ENCODE results near the gene KAT2A.
"Not testable (repeated sequence)": the region's sequence is repeated elsewhere in the genome, so short reads cannot be mapped to it uniquely, and the experiment has no call there.

The KAT2A gene

GRCh38 chr17:42153919-42154742, 33.0 kb upstream of the KAT2A start:
- Histone ChIP-seq H3K4me3 (ENCODE audit: low read depth, low read length) (peak overlapping the region; percentile 89), H3K27ac (ENCODE audit: low read depth, low read length) (peak overlapping the region; percentile 74), H3K36me3 (ENCODE audit: control insufficient read depth, insufficient read depth, low read length) (peaks cover 4% of the 10 kb centered on the region; the same call in 1 of the 2 replicates), H3K9me3 (ENCODE audit: control insufficient read depth, insufficient read depth, low read length) (no peaks in the 10 kb centered on the region), H3K9ac (ENCODE audit: low read depth, low read length) (peak overlapping the region; percentile 49), H3K4me1 (ENCODE audit: control insufficient read depth, insufficient read depth, low read length) (peaks cover 10% of the 10 kb centered on the region), H3K27me3 (ENCODE audit: control insufficient read depth, insufficient read depth, low read length) (no peaks in the 10 kb centered on the region)

DNA sequence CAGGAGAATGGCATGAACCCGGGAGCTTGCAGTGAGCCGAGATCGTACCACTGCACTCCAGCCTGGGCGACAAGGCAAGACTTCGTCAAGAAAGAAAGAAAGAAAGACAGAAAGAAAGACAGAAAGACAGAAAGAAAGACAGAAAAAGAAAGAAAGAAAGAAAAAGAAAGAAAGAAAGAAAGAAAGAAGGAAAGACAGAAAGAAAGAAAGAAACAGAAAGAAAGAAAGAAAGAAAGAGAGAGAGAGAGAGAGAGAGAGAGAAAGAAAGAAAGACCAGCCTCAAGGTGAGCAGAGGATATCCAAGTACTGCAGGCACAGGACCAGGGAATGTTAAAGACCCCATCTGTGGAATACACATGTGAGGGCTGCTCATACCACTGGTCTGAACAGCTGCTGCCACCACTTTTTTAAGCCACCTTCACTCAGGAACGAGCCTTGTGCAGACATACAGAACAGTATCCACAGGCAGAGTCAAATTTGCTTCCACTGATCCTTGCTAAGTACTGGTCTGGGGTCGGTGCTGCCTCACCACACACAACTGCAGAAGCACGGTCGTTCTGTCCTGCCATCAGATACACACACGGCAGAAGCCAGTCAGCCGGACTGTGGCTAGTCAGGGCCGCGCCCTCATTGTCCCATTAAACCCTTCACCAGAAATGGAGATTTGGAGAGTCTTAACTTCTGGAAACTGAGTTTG, 25.9 kb upstream of the KAT2A start:
- Histone ChIP-seq H3K9ac (ENCODE audit: low read depth, low read length) (no peak overlapping the region), H3K4me3 (ENCODE audit: low read depth, low read length) (no peak overlapping the region), H3K27me3 (ENCODE audit: control insufficient read depth, insufficient read depth, low read length) (no peaks in the 10 kb centered on the region), H3K27ac (ENCODE audit: low read depth, low read length) (no peak overlapping the region), H3K9me3 (ENCODE audit: control insufficient read depth, insufficient read depth, low read length) (no peaks in the 10 kb centered on the region), H3K4me1 (ENCODE audit: control insufficient read depth, insufficient read depth, low read length) (no peaks in the 10 kb centered on the region), H3K36me3 (ENCODE audit: control insufficient read depth, insufficient read depth, low read length) (peaks cover 27% of the 10 kb centered on the region; the same call in 1 of the 2 replicates)

DNA sequence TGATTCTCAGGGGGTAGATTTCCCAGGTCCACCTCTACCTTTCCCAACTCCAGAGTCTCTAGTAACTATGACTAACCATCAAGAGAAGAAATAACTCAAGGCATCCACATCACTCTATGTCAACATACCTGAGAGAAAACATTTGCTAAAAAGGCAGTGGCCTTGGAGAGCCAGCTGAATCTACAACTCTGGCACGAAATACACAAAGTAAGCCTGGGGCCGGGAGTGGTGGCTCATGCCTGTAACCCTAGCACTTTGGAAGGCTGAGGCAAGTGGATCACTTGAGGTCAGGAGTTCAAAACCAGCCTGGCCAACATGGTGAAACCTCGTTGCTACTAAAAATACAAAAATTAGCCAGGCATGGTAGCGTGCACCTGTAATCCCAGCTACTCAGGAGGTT, 22.0 kb upstream of the KAT2A start:
- not testable (repeated sequence) for H3K27me3 ChIP-seq (ENCODE audit: control insufficient read depth, insufficient read depth, low read length); H3K9ac ChIP-seq (ENCODE audit: low read depth, low read length); H3K4me3 ChIP-seq (ENCODE audit: low read depth, low read length); H3K9me3 ChIP-seq (ENCODE audit: control insufficient read depth, insufficient read depth, low read length); H3K27ac ChIP-seq (ENCODE audit: low read depth, low read length); H3K4me1 ChIP-seq (ENCODE audit: control insufficient read depth, insufficient read depth, low read length)
- H3K36me3 ChIP-seq (ENCODE audit: control insufficient read depth, insufficient read depth, low read length): peaks cover 32% of the 10 kb centered on the region; the same call in 1 of the 2 replicates

DNA sequence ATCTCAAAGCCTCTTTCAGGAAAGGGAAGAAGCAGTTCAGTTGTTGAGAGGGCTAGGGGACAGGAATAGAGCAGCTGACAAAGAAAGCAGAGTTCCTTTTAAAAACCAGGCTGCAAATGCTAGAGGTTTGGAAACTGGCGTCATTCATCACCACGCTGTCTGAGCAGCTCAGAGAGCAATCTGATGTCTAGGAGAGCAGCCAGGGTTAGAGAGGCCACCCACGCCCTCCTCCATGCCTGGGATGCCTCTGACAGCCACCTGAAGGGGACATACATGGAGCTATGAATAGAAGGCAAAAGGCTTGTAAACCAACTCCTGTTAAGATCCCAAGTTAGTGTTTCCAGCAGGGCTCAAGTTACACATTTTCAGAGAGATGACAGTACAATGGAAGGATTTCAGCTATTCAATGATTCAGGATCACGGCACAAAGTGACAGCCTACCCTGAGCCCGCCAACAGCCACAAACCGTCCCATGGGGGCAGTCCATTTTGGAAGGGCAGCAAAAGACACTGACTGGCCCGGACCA, 21.3 kb upstream of the KAT2A start:
- Histone ChIP-seq H3K4me1 (ENCODE audit: control insufficient read depth, insufficient read depth, low read length) (no peaks in the 10 kb centered on the region), H3K9me3 (ENCODE audit: control insufficient read depth, insufficient read depth, low read length) (no peaks in the 10 kb centered on the region), H3K36me3 (ENCODE audit: control insufficient read depth, insufficient read depth, low read length) (peaks cover 30% of the 10 kb centered on the region; the same call in 1 of the 2 replicates), H3K27me3 (ENCODE audit: control insufficient read depth, insufficient read depth, low read length) (no peaks in the 10 kb centered on the region), H3K9ac (ENCODE audit: low read depth, low read length) (no peak overlapping the region), H3K27ac (ENCODE audit: low read depth, low read length) (no peak overlapping the region), H3K4me3 (ENCODE audit: low read depth, low read length) (no peak overlapping the region)

DNA sequence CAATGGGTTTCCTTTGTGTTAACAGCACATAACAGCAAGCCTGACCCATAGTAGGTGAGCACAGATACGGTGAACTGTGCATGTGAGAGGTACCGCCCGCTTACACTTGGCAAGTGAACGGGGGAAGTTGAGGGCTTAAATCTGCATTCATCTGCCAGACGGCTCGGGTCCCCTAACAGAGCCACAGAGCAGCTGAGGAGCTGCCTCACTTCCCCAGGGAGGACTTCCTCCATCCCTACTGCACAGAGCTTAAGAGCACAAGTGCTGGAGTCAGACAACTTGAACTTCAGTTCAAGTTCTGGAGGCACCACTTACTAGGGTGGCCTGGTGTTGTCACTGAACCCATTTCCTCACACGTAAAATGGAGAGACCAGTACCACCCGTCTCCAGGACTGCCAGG, 20.2 kb upstream of the KAT2A start:
- no peak overlapping the region for H3K4me3 ChIP-seq (ENCODE audit: low read depth, low read length)
- no peak overlapping the region for H3K27ac ChIP-seq (ENCODE audit: low read depth, low read length)
- H3K36me3 ChIP-seq (ENCODE audit: control insufficient read depth, insufficient read depth, low read length): peaks cover 26% of the 10 kb centered on the region; the same call in 1 of the 2 replicates
- H3K9ac ChIP-seq (ENCODE audit: low read depth, low read length): no peak overlapping the region
- H3K27me3 ChIP-seq (ENCODE audit: control insufficient read depth, insufficient read depth, low read length): no peaks in the 10 kb centered on the region
- 0 out of 2 replicates have a peak, but pooled peaks cover 2% of the 10 kb centered on the region for H3K4me1 ChIP-seq (ENCODE audit: control insufficient read depth, insufficient read depth, low read length)
- no peaks in the 10 kb centered on the region for H3K9me3 ChIP-seq (ENCODE audit: control insufficient read depth, insufficient read depth, low read length)

GRCh38 chr17:42140690-42141089, 19.5 kb upstream of the KAT2A start:
- not testable (repeated sequence) for H3K4me1 ChIP-seq (ENCODE audit: control insufficient read depth, insufficient read depth, low read length); H3K27me3 ChIP-seq (ENCODE audit: control insufficient read depth, insufficient read depth, low read length); H3K9ac ChIP-seq (ENCODE audit: low read depth, low read length); H3K27ac ChIP-seq (ENCODE audit: low read depth, low read length); H3K9me3 ChIP-seq (ENCODE audit: control insufficient read depth, insufficient read depth, low read length); H3K4me3 ChIP-seq (ENCODE audit: low read depth, low read length)
- peaks cover 26% of the 10 kb centered on the region; the same call in 1 of the 2 replicates for H3K36me3 ChIP-seq (ENCODE audit: control insufficient read depth, insufficient read depth, low read length)

GRCh38 chr17:42138749-42139492, 17.8 kb upstream of the KAT2A start:
- H3K27me3 ChIP-seq (ENCODE audit: control insufficient read depth, insufficient read depth, low read length): no peaks in the 10 kb centered on the region
- H3K4me3 ChIP-seq (ENCODE audit: low read depth, low read length): no peak overlapping the region
- H3K36me3 ChIP-seq (ENCODE audit: control insufficient read depth, insufficient read depth, low read length): peaks cover 22% of the 10 kb centered on the region; the same call in 1 of the 2 replicates
- 0 out of 2 replicates have a peak, but pooled peaks cover 14% of the 10 kb centered on the region for H3K4me1 ChIP-seq (ENCODE audit: control insufficient read depth, insufficient read depth, low read length)
- no peak overlapping the region for H3K27ac ChIP-seq (ENCODE audit: low read depth, low read length)
- no peak overlapping the region for H3K9ac ChIP-seq (ENCODE audit: low read depth, low read length)
- H3K9me3 ChIP-seq (ENCODE audit: control insufficient read depth, insufficient read depth, low read length): no peaks in the 10 kb centered on the region

GRCh38 chr17:42136654-42137051, 15.5 kb upstream of the KAT2A start:
- H3K4me1 ChIP-seq (ENCODE audit: control insufficient read depth, insufficient read depth, low read length): 0 out of 2 replicates have a peak, but pooled peaks cover 20% of the 10 kb centered on the region

DNA sequence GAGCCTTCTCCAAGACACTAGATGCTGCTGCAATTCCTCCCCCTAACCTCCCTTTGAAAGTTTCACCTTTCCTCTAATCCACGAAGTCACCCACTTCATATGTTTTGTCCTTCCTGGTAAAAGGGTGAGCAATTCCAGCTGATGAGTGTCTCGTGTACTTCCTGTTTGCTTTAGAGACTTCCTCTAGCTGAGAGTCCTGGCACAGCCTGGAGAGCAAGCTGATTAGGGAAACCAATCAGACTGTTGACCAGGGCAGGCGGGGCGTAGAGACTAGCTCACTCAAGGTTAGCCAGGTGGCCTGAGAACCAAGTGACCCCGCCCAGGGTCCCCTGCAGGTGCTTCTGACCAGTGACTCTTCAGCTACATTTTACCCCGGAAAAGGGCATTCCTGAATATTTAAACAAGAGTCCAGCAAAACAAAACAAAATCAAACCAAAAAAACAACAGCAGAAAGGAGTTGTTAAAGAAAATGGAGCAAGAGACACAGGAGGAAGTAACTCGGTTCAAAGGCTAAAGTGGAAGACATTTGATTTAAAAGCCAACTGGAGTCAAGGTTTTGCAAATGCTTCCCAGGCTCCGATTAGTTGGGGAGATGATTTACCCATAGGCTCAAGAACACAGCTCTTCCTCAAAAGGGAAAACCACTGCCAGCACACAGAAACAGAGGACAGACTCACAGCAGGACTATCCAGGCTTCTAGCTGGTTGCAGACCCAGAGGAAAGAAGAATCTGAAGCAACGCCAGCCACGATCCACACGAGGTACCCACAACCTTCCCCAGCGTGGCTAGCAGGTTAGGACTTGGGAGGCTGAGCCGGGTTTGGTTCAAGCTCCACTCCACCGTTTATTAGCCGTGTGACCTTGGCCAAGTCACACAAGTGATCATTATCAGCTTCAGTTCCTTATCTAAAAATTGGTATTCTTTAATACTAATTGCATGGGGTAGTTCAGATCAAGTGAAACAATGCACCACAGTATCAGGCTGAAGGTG, 14.8 kb upstream of the KAT2A start:
- H3K27ac ChIP-seq (ENCODE audit: low read depth, low read length): peak overlapping the region; percentile 59
- no peaks in the 10 kb centered on the region for H3K9me3 ChIP-seq (ENCODE audit: control insufficient read depth, insufficient read depth, low read length)
- H3K4me1 ChIP-seq (ENCODE audit: control insufficient read depth, insufficient read depth, low read length): 0 out of 2 replicates have a peak, but pooled peaks cover 20% of the 10 kb centered on the region
- H3K27me3 ChIP-seq (ENCODE audit: control insufficient read depth, insufficient read depth, low read length): no peaks in the 10 kb centered on the region
- peaks cover 5% of the 10 kb centered on the region; the same call in 1 of the 2 replicates for H3K36me3 ChIP-seq (ENCODE audit: control insufficient read depth, insufficient read depth, low read length)
- no peak overlapping the region for H3K4me3 ChIP-seq (ENCODE audit: low read depth, low read length)
- H3K9ac ChIP-seq (ENCODE audit: low read depth, low read length): no peak overlapping the region

More at GRCh38 chr17:42136654-42137051, 15.5 kb upstream of the KAT2A start:
- peak overlapping the region; percentile 59 for H3K27ac ChIP-seq (ENCODE audit: low read depth, low read length)
- no peaks in the 10 kb centered on the region for H3K9me3 ChIP-seq (ENCODE audit: control insufficient read depth, insufficient read depth, low read length)
- peaks cover 12% of the 10 kb centered on the region; the same call in 1 of the 2 replicates for H3K36me3 ChIP-seq (ENCODE audit: control insufficient read depth, insufficient read depth, low read length)
- H3K9ac ChIP-seq (ENCODE audit: low read depth, low read length): no peak overlapping the region
- H3K4me3 ChIP-seq (ENCODE audit: low read depth, low read length): no peak overlapping the region
- no peaks in the 10 kb centered on the region for H3K27me3 ChIP-seq (ENCODE audit: control insufficient read depth, insufficient read depth, low read length)

All from HUES48 (cell line).